ENCODE results near the gene CBX2.

- TF ChIP-seq CTCF (conservative IDR thresholded peaks at IDR 0.05; ENCODE audit: low read depth, low read length): no peak
- no peak for TF ChIP-seq RAD21 (IDR thresholded peaks at IDR 0.05; ENCODE audit: low read length)
- no peak for TF ChIP-seq POLR2A (IDR thresholded peaks at IDR 0.05; ENCODE audit: low read depth, low read length)
- TF ChIP-seq RFX5 (IDR thresholded peaks at IDR 0.05; ENCODE audit: low read depth, low read length): no peak
- TF ChIP-seq CEBPB (IDR thresholded peaks at IDR 0.05; ENCODE audit: low read depth, low read length): no peak
- TF ChIP-seq ELK1 (IDR thresholded peaks at IDR 0.05; ENCODE audit: borderline replicate concordance, low read depth, low read length): no peak
- TF ChIP-seq MXI1 (IDR thresholded peaks at IDR 0.05; ENCODE audit: borderline replicate concordance, low read depth, low read length): no peak
- no peak for TF ChIP-seq RCOR1 (IDR thresholded peaks at IDR 0.05; ENCODE audit: insufficient replicate concordance, low read length)
- TF ChIP-seq USF2 (IDR thresholded peaks at IDR 0.05; ENCODE audit: low read depth, low read length): no peak
- no peak for TF ChIP-seq CHD1 (IDR thresholded peaks at IDR 0.05; ENCODE audit: low read depth, low read length)
- TF ChIP-seq BHLHE40 (IDR thresholded peaks at IDR 0.05; ENCODE audit: low read depth, low read length): no peak
- no peak for TF ChIP-seq SMC3 (IDR thresholded peaks at IDR 0.05; ENCODE audit: low read depth, low read length)
- TF ChIP-seq FOS (IDR thresholded peaks at IDR 0.05; ENCODE audit: low read depth, low read length): no peak
Observed at GRCh38 chr17:79730769-79731483, 47.0 kb upstream of the CBX2 start, which contains the start of gene ENPP7.
